KG1 (cell line): ENCODE data around the gene CRYBG1.
"Not testable (repeated sequence)": the region's sequence is repeated elsewhere in the genome, so short reads cannot be mapped to it uniquely, and the experiment has no call there.

Experiments used
- DNase-seq: peaks from one replicate; lab custom pipeline; 2025; lab: John Stamatoyannopoulos, UW

The CRYBG1 gene

GRCh38 chr6:106586815-106587415, 226.4 kb downstream of the CRYBG1 start:
- no peak for DNase-seq

GRCh38 chr6:106588937-106589336, 228.4 kb downstream of the CRYBG1 start:
- DNase-seq, result not testable (repeated sequence)

GRCh38 chr6:106591111-106591825, 230.8 kb downstream of the CRYBG1 start:
- DNase-seq, result no peak

GRCh38 chr6:106599440-106599839, 238.9 kb downstream of the CRYBG1 start:
- DNase-seq, result no peak

GRCh38 chr6:106600329-106600728, 239.8 kb downstream of the CRYBG1 start:
- no peak for DNase-seq

GRCh38 chr6:106608080-106608668, 247.7 kb downstream of the CRYBG1 start:
- peak; percentile 10 for DNase-seq

- DNase-seq, result no peak
These were observed 249.2 kb downstream of the CRYBG1 start for GRCh38 chr6:106609699-106610098.

GRCh38 chr6:106611030-106611429, 250.5 kb downstream of the CRYBG1 start:
- no peak for DNase-seq

GRCh38 chr6:106612671-106613416, 252.3 kb downstream of the CRYBG1 start:
- DNase-seq, result no peak

GRCh38 chr6:106613590-106613989, 253.1 kb downstream of the CRYBG1 start:
- DNase-seq, result no peak

GRCh38 chr6:106614166-106614565, 253.6 kb downstream of the CRYBG1 start:
- DNase-seq, result no peak

GRCh38 chr6:106614592-106615257, 254.2 kb downstream of the CRYBG1 start:
- no peak for DNase-seq

GRCh38 chr6:106617302-106617701, 256.8 kb downstream of the CRYBG1 start:
- no peak for DNase-seq

- no peak for DNase-seq
These were observed 257.3 kb downstream of the CRYBG1 start for GRCh38 chr6:106617857-106618256.

GRCh38 chr6:106618324-106618723, 257.8 kb downstream of the CRYBG1 start:
- no peak for DNase-seq

- DNase-seq, result no peak
These were observed 258.7 kb downstream of the CRYBG1 start for GRCh38 chr6:106619223-106619622.

GRCh38 chr6:106620931-106621672, 260.6 kb downstream of the CRYBG1 start:
- no peak for DNase-seq
